Activated CD8-positive, alpha-beta T cell treated with anti-CD3 and anti-CD28 coated beads, Interleukin-2, amount 10 ng/mL, durations not matched to agents 7 days and 5 days (primary cell): ENCODE results near the gene EPS8. TPM values are rescaled to one million over a fixed set of nuclear protein-coding genes. Genes with fewer than 3 reads are reported as not detected.

Source experiments
- ATAC-seq: fragments of 150-1000 bp; cut with Tn5 transposase; one replicate; pipeline ENCODE4 v1.10.0; 2021; ENCODE audit warnings: moderate library complexity
- CTCF ChIA-PET: fragments of 350-600 bp; sonication (Branson Sonifier 250); formaldehyde crosslinking; loops from one replicate; lab custom pipeline; 2021; ENCODE audit warnings: antibody characterized with exemption; lab: Charles Lee
- POLR2A ChIA-PET: fragments of 350-600 bp; sonication (Branson Sonifier 250); formaldehyde crosslinking; loops from one replicate; lab custom pipeline; 2021; ENCODE audit warnings: antibody characterized with exemption; lab: Charles Lee
- DNase-seq: peaks from one replicate; pipeline ENCODE4 v3.0.0-alpha.2; 2020
- H3K27ac Mint-ChIP-seq: one replicate; pipeline ENCODE4 v1.8.0; 2021; ENCODE audit warnings: mild to moderate bottlenecking, mixed read lengths
- H3K27me3 Mint-ChIP-seq: one replicate; pipeline ENCODE4 v1.8.0; 2021; ENCODE audit warnings: low read depth, mixed read lengths
- H3K36me3 Mint-ChIP-seq: one replicate; pipeline ENCODE4 v1.8.0; 2021; ENCODE audit warnings: low read depth, mixed read lengths
- H3K4me1 Mint-ChIP-seq: one replicate; pipeline ENCODE4 v1.8.0; 2021; ENCODE audit warnings: low read depth, mixed read lengths
- H3K4me3 Mint-ChIP-seq: one replicate; pipeline ENCODE4 v1.8.0; 2021; ENCODE audit warnings: mild to moderate bottlenecking, mixed read lengths
- H3K9me3 Mint-ChIP-seq: one replicate; pipeline ENCODE4 v1.8.0; 2022; ENCODE audit warnings: mixed read lengths; ENCODE audit not compliant: insufficient read depth
- total RNA-seq, 2 experiments: library from RNA; stranded (reverse); gene quantifications; one replicate each; pipeline ENCODE4 v1.2.3, GENCODE V29; 2021

Gene EPS8
- total RNA-seq, 2 experiments from 2014 or later: 1.0 to 2.2 TPM

DNA sequence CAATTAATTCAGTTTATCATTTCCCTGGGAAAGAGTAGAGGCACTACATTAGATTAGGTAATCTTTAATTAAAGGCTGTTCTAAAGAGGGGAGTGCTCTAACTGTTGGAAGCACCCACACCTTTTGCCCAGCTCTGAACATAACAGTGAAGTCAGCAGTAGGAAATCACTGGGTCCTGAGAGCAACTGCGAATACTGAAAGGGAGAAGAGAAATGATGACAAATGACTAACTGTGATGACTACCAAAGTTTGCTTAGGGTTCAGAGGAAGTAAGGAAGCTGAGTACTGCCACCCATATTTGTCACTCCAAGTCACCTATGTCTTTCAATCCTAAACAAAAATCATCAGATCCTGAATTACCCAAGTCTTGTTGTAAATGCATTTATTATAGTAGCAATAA is 140.6 kb downstream of the EPS8 start:
- CTCF ChIA-PET: no interaction called here
- H3K27me3 Mint-ChIP-seq: peaks cover 3% of the 10 kb centered on the region
- no peaks in the 10 kb centered on the region for H3K9me3 Mint-ChIP-seq
- POLR2A ChIA-PET: no interaction called here
- H3K4me1 Mint-ChIP-seq: no peaks in the 10 kb centered on the region
- no peak overlapping the region for H3K4me3 Mint-ChIP-seq
- ATAC-seq: no peak
- no peaks in the 10 kb centered on the region for H3K36me3 Mint-ChIP-seq
- H3K27ac Mint-ChIP-seq: no peak overlapping the region
- DNase-seq: no peak

GRCh38 chr12:15646581-15646980 is 142.6 kb downstream of the EPS8 start:
- Mint-ChIP-seq H3K36me3 (no peaks in the 10 kb centered on the region), H3K9me3 (no peaks in the 10 kb centered on the region), H3K4me3 (no peak overlapping the region), H3K27ac (no peak overlapping the region), H3K27me3 (peaks cover 3% of the 10 kb centered on the region), H3K4me1 (no peaks in the 10 kb centered on the region)
- no peak for DNase-seq
- ChIA-PET CTCF (no interaction called here), POLR2A (no interaction called here)
- no peak for ATAC-seq

DNA sequence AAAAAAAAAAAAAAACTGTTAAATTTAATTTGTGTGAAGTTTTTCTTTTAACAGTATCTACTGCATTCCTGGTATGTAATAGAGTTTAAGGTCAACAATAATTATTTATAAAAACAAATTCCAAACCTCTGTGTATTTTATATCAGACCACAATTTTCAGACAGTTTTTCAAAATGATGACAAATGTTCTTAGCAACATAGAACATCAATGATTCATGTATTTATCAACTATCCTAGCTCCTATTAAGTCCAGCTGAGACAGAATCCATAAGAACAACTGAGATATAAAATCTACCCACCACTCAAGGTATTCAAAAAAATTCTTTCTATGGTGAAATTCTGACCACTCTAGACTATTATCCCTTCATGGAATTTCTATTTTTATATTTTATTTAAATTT is 144.5 kb downstream of the EPS8 start:
- POLR2A ChIA-PET: no interaction called here
- H3K27me3 Mint-ChIP-seq: no peaks in the 10 kb centered on the region
- no peaks in the 10 kb centered on the region for H3K36me3 Mint-ChIP-seq
- H3K9me3 Mint-ChIP-seq: no peaks in the 10 kb centered on the region
- H3K27ac Mint-ChIP-seq: no peak overlapping the region
- no peaks in the 10 kb centered on the region for H3K4me1 Mint-ChIP-seq
- DNase-seq (no peak), ATAC-seq (no peak)
- CTCF ChIA-PET: no interaction called here
- no peak overlapping the region for H3K4me3 Mint-ChIP-seq

DNA sequence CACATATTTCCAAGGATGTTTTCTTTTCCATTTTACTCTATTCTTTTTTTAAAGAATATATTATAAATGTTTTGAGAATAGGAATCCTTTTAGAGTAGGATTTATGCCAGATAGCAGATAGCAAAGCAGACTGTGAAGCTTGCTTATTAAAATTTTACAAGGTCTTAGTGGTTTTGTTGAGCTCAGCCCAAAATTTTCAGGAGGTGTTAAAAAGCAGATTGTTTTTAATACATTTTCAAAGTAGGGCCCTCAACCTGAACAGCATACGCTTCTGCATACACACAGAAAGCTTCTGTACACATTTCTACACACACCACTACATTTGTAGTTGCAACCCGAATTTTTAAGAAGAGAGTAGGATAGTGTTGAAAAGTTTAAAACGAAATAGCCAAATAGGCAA is 151.0 kb downstream of the EPS8 start:
- CTCF ChIA-PET: no interaction called here
- Mint-ChIP-seq H3K9me3 (no peaks in the 10 kb centered on the region), H3K4me1 (no peaks in the 10 kb centered on the region), H3K27me3 (peaks cover 4% of the 10 kb centered on the region), H3K36me3 (no peaks in the 10 kb centered on the region), H3K4me3 (no peak overlapping the region), H3K27ac (no peak overlapping the region)
- no peak for ATAC-seq
- POLR2A ChIA-PET: no interaction called here
- no peak for DNase-seq

- ChIA-PET CTCF (interaction anchor here (1.4 kb wide), 1 partner anchor 26 kb away, joined by 3 read pairs; no protein-coding TSS in a partner anchor), POLR2A (no interaction called here)
- no peak for DNase-seq
- Mint-ChIP-seq H3K9me3 (no peaks in the 10 kb centered on the region), H3K36me3 (no peaks in the 10 kb centered on the region), H3K4me1 (no peaks in the 10 kb centered on the region), H3K27me3 (peaks cover 7% of the 10 kb centered on the region), H3K27ac (no peak overlapping the region), H3K4me3 (no peak overlapping the region)
- no peak for ATAC-seq
These were observed 152.9 kb downstream of the EPS8 start for GRCh38 chr12:15636060-15636890.

GRCh38 chr12:15634010-15634683 is 155.0 kb downstream of the EPS8 start:
- CTCF ChIA-PET: no interaction called here
- Mint-ChIP-seq H3K27me3 (peaks cover 7% of the 10 kb centered on the region), H3K36me3 (no peaks in the 10 kb centered on the region), H3K9me3 (no peaks in the 10 kb centered on the region), H3K27ac (no peak overlapping the region), H3K4me1 (no peaks in the 10 kb centered on the region), H3K4me3 (no peak overlapping the region)
- no peak for DNase-seq
- POLR2A ChIA-PET: no interaction called here
- no peak for ATAC-seq

DNA sequence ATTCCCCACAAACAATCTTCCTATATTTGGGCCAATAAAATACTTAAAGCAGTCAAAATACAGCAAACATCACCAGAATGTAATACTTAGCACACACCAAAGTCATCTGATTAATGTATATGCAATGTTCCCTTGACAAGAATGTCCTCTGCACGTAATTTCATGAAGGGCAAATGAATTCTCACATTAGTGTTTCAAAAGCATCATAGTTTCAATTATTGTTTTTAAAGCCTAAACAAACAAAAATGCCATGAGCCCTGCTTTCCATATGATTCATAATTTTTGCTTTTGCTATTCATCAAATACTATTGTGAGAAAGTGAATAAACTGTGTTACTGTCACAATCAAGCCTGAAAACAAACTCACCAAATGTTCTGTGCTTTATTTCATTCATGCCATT is 156.0 kb downstream of the EPS8 start:
- H3K4me3 Mint-ChIP-seq: no peak overlapping the region

DNA sequence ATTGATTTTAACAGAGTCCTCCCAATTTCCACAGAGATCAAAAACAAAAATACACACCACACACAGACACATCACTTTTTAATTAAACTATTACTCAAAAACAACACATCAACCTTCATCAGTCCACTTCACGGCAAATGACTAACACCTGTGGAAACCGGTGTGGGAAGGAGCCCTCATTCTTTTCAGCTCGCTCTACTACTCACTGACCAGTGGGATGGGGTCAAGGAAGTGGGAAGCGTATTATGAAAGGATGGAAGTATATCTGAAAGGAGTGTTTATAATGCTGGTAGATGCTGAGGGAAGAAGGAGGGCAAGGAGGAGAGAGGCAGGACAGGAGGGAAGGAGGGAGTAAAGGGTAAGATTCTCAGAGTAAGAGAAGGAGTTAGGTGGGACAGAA is 156.5 kb downstream of the EPS8 start:
- H3K27me3 Mint-ChIP-seq: peaks cover 7% of the 10 kb centered on the region
- no peaks in the 10 kb centered on the region for H3K36me3 Mint-ChIP-seq
- no peaks in the 10 kb centered on the region for H3K4me1 Mint-ChIP-seq
- H3K27ac Mint-ChIP-seq: no peak overlapping the region
- ChIA-PET POLR2A (no interaction called here), CTCF (no interaction called here)
- H3K4me3 Mint-ChIP-seq: no peak overlapping the region
- no peak for DNase-seq
- H3K9me3 Mint-ChIP-seq: no peaks in the 10 kb centered on the region
- no peak for ATAC-seq

More for the DNA sequence above, 156.0 kb downstream of the EPS8 start:
- H3K36me3 Mint-ChIP-seq: no peaks in the 10 kb centered on the region
- DNase-seq (no peak), ATAC-seq (no peak)
- no peak overlapping the region for H3K27ac Mint-ChIP-seq
- ChIA-PET CTCF (no interaction called here), POLR2A (no interaction called here)
- H3K4me1 Mint-ChIP-seq: no peaks in the 10 kb centered on the region
- peaks cover 7% of the 10 kb centered on the region for H3K27me3 Mint-ChIP-seq
- no peaks in the 10 kb centered on the region for H3K9me3 Mint-ChIP-seq

GRCh38 chr12:15631007-15631715 is 158.0 kb downstream of the EPS8 start:
- DNase-seq (no peak), ATAC-seq (no peak)
- no peak overlapping the region for H3K27ac Mint-ChIP-seq
- ChIA-PET POLR2A (no interaction called here), CTCF (no interaction called here)
- no peaks in the 10 kb centered on the region for H3K36me3 Mint-ChIP-seq
- no peaks in the 10 kb centered on the region for H3K9me3 Mint-ChIP-seq
- peaks cover 7% of the 10 kb centered on the region for H3K27me3 Mint-ChIP-seq
- no peaks in the 10 kb centered on the region for H3K4me1 Mint-ChIP-seq
- H3K4me3 Mint-ChIP-seq: no peak overlapping the region

- POLR2A ChIA-PET: no interaction called here
- H3K27me3 Mint-ChIP-seq: peaks cover 7% of the 10 kb centered on the region
- no peaks in the 10 kb centered on the region for H3K36me3 Mint-ChIP-seq
- no peaks in the 10 kb centered on the region for H3K4me1 Mint-ChIP-seq
- CTCF ChIA-PET: interaction anchor here (1.5 kb wide), 1 partner anchor 39 kb away, joined by 5 read pairs; no protein-coding TSS in a partner anchor
- no peak overlapping the region for H3K27ac Mint-ChIP-seq
- DNase-seq (no peak), ATAC-seq (no peak)
- H3K4me3 Mint-ChIP-seq: no peak overlapping the region
- no peaks in the 10 kb centered on the region for H3K9me3 Mint-ChIP-seq
These were observed 159.4 kb downstream of the EPS8 start for GRCh38 chr12:15629761-15630160.

DNA sequence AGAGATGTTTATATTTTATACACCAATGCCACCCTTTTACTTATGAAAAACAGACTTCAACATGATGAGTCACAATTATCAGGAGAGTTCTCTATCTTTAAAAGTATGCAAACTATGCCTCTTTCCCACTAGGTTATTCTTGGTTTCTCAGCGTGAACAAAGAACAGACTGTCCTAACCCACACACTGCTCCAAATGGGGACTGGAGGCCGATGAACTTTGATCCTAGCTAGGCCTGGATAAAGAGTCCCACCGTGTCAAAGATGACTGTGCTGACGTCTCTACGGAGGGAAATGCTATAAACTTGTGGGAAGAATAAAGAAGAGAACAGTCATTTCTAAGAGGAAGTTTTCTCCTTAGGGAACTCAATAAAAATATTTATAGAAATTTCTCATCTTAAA is 160.1 kb downstream of the EPS8 start:
- ChIA-PET CTCF (interaction anchor here (1.5 kb wide), 1 partner anchor 39 kb away, joined by 5 read pairs; no protein-coding TSS in a partner anchor), POLR2A (no interaction called here)
- Mint-ChIP-seq H3K27me3 (peaks cover 12% of the 10 kb centered on the region), H3K9me3 (no peaks in the 10 kb centered on the region), H3K27ac (no peak overlapping the region), H3K4me3 (no peak overlapping the region), H3K4me1 (no peaks in the 10 kb centered on the region), H3K36me3 (no peaks in the 10 kb centered on the region)
- ATAC-seq (no peak), DNase-seq (no peak)
